Epithelial cell of esophagus (primary cell): ENCODE results near the gene PCDH19.
A peak's percentile ranks its signal among the peaks of the same experiment; 100 is the strongest.

ENCODE experiments used
- DNase-seq: peaks from one replicate; pipeline ENCODE4 v3.0.0; 2010; ENCODE audit warnings: low read depth
- H3K4me3 ChIP-seq: 2 replicates; pipeline ENCODE4 v1.5.1; 2011; ENCODE audit warnings: mild to moderate bottlenecking, low read length, control low read depth
- CTCF ChIP-seq: IDR thresholded peaks from 2 replicates; pipeline ENCODE4 v1.5.1; 2011; ENCODE audit warnings: low read depth, mild to moderate bottlenecking, low read length, control low read depth, inconsistent platforms; ENCODE audit not compliant: insufficient read depth; ENCODE audit errors: missing control alignments

Gene PCDH19

GRCh38 chrX:100340491-100341141, 69.5 kb downstream of the PCDH19 start:
- TF ChIP-seq CTCF, result no peak
- DNase-seq, result no peak
- no peak overlapping the region for H3K4me3 ChIP-seq

- no peak for DNase-seq
- no peak for TF ChIP-seq CTCF
- H3K4me3 ChIP-seq, result no peak overlapping the region
These were observed 81.7 kb downstream of the PCDH19 start for GRCh38 chrX:100328351-100328750.

- no peak overlapping the region for H3K4me3 ChIP-seq
- DNase-seq, result no peak
These were observed 90.4 kb downstream of the PCDH19 start for GRCh38 chrX:100319716-100320115.

GRCh38 chrX:100316987-100317386, 93.1 kb downstream of the PCDH19 start:
- no peak for TF ChIP-seq CTCF
- no peak overlapping the region for H3K4me3 ChIP-seq
- peak; percentile 7 for DNase-seq

More at GRCh38 chrX:100319716-100320115, 90.4 kb downstream of the PCDH19 start:
- TF ChIP-seq CTCF, result no peak

- H3K4me3 ChIP-seq, result no peak overlapping the region
- no peak for DNase-seq
- TF ChIP-seq CTCF, result no peak
These were observed 94.5 kb downstream of the PCDH19 start for GRCh38 chrX:100315566-100315965.

- H3K4me3 ChIP-seq, result no peak overlapping the region
- DNase-seq, result peak; percentile 0
- TF ChIP-seq CTCF, result no peak
These were observed 110.5 kb downstream of the PCDH19 start for GRCh38 chrX:100299559-100299958.

GRCh38 chrX:100297728-100298127, 112.3 kb downstream of the PCDH19 start:
- DNase-seq, result peak; percentile 4
- no peak overlapping the region for H3K4me3 ChIP-seq
- TF ChIP-seq CTCF, result no peak
